Embryonic facial prominence (tissue), 1 donor: ENCODE measurements around the gene GAB2.

Experiments used
- DNase-seq: peaks from one replicate; pipeline ENCODE4 v3.0.0-alpha.2; 2016; ENCODE audit errors: extremely low spot score

Gene GAB2

DNA sequence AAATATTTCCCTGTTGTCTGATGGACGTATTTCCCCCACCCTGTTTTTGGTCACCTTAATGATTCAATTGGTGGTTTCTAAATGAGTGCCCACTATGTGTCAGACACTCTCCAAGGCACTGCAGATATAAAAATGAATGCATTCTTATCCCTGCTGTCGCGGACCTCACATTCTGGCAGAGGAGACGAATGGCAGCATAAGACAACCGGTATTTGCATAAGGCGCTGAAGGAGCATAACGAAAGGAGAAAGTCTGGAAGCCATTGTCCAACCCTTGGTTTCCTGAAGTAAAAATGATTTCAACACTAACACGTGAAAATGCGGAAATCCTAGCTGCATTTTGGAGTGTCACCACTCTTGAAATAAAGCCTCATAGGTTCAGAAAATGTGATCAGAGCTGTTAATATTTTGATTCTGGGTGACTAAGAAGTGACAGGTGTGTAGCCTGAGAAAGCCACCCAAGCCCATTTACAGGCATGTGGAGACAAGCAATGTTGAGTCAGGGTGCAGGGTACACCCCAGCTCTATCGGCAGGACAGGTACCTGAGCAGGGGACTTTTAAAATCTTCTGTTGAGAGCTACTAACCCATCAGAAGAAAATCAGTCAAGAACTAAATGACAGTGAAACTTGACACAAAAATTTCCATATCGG lies 10.1 kb upstream of the GAB2 start:
- no peak for DNase-seq

DNA sequence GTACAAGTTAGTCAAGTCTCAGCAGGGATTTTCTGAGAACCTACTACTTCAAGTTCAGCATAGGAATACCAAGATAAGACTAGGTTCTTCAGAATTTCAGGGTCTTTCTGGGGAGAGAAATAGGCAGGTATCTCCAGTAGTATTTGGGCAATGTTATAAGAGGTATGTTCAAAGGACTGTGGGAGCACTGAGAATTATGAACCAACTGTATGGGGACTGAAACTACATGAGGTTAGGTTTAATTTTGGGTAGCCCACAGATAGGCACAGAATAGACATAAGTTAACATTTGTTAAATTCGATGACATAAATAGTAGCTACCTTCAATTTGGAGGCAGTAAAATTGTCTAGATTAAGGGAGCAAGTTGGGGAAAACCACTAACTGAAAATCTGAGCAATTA lies 9.2 kb upstream of the GAB2 start:
- no peak for DNase-seq

DNA sequence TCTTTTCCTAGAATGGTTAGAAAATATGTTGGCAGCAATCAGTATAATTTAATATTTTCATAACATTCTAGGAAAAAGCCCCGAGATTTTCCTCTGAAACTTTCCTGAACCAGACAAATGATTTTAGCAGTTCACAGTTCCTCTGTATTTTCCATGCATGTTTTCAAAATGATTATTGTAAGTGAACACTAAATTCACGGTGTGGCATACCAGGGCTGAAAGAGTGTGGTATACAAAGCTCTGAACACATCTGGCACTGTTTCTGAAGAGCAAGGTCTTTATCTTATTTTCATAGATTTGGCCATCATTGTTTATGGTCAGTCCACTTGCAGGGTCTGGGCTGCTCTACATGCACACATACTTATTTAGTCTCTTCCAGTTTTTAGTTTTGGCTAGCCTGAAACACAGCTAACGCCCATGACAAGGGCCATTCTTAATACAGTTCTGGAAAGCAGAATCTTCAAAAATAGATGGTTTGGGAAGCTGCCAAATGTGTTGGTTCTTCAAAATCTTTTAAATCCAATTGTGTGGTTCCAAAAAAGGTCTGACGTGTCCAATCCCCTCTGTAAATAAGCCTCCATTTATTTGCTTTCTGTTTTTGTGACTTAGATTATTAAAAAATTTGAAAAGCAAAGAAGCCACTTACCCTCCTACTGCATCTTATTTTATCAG lies 7.9 kb upstream of the GAB2 start:
- no peak for DNase-seq

DNA sequence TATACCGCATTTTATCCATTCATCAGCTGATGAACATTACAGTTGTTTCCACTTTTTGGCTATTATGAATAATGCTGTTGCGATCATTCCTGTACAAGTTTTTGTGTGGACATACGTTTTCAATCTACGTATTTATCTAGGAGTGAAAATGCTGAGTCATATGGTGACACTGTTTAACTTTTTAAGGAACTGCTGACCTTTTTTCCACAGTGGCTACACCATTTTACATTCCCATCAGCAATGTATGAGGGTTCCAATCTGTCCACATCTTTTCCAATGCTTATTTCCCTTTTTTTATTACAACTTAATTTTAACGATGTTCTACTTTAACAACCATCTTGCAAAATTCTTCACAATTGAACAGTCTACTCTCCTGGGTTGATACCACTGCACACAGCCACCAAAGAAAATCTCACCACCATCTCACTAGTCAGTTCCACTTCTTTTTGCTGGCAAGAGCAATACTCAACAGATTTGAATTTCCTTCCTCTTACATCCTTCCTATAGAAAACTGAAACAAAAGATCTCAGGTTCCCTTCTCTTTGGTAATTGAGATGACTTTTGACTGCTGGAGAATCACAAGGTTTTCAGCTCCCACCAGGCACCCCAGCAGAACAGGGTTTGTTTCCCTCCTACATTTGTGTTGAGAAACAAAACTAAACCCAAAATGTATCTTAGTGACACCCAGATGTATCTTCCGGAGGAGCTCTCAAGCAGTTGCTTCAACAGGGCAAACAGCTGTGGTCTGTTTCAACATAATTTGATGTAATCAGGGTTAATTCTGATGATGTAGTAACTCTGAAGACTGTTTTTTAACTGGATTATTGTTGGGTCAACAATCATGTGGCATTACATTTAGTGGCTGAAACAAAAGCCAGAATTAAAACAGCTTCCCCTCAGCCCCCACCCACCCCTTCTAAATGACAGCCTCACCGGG lies 7.0 kb upstream of the GAB2 start:
- no peak for DNase-seq

DNA sequence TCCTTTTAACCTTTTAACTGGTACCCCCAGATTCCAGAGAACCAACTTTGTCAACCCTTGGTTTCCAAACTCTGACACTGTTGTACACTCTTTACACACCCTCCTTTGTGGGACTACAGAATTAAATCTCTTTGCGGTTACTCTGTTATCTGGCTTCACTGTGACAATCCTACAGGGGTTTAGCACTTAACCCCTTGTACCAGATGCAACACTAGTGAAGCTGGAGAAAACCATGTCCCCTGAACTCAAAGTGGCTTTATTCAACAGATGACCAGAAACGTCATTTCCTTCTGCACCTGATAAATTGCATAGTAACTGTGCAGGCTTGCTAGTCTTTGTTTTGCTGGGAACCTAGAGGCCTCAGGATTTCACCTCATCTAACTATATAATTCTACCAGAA lies 5.6 kb upstream of the GAB2 start:
- DNase-seq: no peak

DNA sequence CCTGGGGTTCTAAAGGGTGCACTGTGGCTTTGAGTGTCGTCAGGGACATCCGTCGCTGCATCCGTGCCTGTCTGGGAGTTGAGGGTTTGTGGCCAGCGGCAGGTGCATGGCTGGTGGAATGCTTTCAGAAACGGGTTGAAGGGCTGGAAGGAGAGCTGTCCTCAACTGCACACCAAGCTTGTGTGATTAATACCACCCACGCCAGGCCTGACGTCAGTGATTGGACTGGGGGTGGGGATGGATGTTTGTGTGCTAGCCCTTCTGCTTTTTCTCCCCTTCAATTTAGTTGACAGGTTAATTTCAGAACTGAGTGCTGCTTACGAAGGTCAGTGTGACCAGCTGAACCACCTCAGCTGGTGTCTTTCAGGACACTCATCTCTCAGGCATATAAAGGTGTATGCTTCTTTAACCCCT lies 3.2 kb upstream of the GAB2 start:
- no peak for DNase-seq

DNA sequence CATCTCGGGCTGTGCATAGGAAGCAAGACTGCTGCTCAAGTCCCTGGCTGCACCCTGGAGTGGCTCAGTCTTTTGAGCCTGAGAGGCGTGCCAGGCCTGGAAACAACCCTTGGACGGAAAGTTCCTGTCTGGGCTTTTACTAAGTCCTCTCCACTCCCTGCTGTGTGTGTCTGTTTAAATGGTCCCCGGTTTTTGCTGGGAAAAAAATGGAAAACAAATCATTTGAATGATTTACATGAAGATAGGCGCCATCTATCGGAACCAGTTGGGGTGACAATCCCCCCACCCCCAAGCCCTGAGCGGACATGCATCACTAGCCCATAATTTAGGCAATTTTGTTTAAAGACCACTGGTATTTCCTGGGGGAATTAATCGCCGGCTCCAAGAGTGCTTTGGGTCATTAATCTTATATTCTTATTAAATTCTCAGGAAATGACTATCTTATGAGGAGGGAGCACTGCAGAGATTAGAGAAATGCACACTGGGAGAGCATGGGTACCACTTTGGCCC lies 2.7 kb upstream of the GAB2 start:
- no peak for DNase-seq

DNA sequence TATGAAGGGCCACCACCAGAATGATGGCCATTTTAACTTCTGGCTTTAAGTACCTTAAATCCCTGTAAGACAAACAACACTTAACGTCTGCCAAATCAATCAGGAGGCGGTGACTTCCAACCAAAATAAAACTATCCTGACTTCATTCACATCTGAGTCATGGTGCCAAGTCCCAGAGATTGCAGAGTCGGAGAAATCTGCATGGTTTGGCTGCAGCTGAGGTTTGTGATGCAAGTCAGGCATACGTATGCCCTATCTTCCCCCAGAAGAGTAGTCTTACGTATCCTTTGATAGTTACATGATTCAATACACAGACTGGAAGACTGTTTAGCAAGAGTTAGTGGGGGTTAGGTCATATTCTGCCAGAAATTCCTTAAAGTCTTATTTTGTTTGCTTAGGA lies 1.7 kb upstream of the GAB2 start:
- DNase-seq: no peak

DNA sequence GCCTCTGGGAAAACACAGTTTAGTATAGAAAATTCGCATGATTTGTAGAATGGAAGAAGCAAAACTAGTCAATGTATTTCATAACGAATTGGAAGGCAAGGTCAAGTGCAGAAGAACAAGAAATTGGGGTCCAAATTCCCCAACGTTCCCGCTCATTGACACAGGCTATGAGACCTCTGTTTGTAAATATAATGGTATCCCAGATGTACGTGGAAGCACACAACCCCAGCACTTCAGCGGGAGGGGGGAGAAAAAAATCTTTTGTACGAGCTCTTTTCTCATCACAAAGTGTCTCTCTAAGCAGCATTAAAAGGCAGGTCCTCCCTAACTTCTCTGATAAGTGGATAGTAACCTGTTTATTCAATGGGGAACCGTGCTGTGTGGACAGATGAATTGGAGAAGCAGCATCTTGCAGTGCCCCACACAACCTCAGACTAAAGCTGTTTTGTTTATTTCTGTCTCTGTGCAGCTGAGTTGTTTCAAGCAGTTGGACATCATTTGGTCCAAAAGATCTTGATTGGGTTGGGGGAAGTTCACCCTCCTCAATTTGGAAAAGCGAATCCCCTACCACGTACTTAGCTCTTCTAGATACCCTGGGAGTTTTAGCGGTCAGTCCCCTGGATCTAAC lies 1.1 kb upstream of the GAB2 start:
- DNase-seq: no peak

DNA sequence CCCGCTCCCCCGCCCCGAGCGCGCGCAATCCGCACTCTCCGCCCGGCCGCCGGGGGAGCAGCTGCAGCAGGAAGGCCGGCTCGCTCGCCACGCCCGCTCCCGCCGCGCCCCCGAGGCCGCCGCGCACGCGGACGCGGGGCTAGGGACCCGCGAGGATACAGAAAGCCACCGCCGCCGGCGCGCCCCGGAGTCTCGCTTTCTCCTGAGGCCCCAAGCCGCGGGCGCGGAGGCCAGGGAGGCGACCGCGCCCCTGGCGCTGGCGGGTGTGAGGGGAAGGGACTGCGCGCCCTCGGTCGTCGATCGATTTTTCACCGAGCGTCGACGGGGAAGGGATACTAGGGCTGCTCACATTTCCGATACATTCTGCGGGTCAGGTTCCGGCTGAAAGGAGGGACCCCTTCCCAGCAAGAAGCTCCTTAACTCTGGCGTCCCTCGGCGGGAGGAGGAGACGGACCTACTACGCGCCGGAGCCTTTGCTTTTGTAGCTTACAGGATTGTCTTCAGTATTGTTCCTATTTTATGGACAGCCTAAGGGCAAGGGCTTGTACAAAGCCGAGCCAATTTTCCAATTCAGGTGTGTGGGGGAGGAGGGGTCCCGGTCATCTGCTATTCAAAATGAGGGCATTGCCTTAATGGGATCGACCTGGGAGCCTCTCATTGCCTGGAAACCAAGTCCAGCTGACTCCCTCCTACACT lies 416 bp upstream of the GAB2 start:
- DNase-seq: no peak

DNA sequence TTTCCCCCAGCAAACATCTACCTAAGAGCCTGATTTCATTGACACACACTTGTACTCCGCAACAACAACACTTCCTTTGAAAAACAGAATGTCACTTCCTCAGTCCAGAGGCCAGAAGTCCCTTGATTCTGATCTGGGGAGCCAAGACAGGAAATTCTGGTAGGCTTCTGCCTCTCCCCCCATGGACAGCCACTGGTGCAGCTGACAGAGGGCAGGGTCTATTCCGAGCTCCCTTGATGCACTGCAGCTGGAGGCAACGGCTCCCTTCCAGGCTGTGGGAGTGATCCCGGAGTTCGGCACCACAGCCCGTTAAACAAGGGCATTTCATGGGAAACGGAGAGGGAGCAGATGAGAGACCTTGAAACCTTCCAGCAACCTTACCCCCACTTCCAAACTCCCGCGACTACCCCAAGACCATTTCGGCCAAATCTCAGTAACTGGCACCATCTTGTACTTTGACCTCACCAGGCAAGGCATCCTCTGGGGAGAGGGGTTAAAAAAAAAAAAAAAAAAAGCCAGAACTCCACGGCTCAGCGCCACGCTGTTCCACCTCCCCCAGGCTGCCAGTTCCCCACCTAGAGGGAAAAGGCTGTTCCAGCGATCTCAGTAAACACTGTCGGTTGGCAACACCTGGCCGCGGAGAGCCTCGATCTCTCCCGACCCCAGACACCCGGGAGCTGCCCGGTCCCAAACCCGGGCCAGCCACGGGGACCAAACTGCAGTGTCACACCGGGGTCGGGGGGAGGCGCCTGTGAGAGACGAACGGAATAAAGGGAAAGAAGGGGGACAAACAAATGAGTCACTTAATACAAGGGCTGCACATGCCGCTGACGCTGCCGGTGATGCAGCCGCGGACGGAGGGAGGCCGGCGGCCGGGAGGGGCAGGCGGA lies 1.1 kb downstream of the GAB2 start:
- DNase-seq: no peak

DNA sequence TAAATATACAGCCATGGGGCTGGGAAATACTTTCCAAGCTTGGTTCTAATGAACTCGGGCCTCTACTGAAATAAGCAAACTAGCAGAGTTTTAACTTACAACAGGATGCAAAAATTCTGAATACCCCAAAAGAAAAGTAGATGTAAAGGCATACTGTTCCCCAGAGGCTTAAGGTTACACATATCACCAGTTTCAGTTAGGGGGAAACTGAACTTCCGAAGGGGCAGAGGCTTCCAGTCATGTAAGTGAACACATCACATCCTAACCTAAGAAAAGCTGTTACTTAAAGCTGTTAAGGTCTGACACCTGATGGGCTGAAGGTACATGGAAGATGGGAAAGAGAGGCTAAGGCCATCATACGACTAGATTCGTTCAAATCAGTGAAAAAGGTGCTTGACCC lies 2.3 kb downstream of the GAB2 start:
- no peak for DNase-seq

DNA sequence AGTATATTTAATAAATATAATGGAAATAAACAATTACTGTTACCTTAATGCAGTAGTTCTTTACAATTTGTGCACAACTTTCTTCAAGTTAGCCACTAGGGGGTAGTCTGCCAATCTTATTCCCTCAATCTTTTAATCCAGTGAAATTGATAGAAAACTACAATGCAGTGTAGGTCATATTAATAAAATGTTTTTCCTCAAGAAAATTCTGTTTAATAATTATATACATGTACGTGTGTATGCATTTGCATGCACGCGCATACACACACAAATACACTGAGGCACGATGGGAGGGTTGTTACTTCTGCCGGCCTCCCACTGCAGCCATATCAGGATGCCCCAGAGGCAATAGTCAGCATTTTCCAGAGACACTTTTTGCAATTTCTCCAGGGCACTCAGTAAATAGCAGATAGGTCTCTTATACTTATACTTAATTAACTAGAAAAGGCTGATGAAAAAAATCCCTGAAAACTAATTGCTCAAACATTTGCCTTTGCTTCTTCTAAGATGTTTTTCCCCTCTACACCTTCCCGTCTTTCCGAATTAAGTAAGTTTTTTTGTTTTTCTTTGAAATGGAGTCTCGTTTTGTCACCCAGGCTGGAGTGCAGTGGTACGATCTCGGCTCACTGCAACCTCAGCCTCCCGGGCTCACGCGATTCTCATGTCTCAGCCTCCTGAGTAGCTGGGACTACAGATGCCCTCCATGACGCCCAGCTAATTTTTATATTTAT lies 3.1 kb downstream of the GAB2 start:
- no peak for DNase-seq

DNA sequence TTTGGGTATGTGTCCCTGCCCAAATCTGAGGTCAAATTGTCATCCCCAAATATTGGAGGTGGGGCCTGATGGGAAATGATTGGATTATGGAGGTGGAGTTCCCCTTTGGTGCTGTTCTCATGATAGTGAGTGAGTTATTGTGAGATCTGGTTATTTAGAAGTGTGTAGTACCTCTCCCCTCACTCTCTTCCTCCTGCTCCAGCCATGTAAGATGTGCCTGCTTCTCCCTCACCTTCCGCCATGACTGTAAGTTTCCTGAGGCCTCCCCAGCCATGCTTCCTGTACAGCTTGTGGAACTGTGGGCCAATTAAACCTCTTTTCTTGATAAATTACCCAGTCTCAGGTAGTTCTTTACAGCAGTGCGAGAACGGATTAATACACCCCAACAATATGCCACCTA lies 9.0 kb downstream of the GAB2 start:
- DNase-seq: no peak

DNA sequence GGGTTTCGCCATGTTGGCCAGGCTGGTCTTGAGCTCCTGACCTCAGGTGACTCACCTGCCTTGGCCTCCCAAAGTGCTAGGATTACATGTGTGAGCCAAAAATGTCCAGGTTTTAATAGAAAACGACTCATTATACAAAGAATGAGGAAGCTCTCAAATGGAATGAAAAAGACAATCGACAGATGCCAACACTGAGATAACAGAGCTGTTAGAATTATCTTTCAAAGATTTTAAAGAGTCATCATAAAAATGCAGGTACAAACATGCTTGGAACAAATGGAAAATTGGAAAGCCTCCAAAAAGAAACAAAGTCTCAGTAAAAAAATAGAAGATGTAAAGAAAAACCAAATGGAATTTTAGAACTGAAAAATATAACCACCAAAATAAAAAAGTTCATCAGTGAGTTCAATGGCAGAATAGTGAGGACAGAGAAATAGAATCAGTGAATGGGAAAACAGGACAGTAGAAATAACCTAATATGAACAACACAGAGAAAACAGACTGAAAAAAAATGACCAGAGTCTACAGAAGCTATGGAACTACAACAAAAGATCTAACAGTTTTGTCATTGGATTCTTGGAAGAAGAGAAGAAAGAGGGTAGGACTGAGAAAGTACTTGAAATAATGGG lies 10.9 kb downstream of the GAB2 start:
- no peak for DNase-seq

DNA sequence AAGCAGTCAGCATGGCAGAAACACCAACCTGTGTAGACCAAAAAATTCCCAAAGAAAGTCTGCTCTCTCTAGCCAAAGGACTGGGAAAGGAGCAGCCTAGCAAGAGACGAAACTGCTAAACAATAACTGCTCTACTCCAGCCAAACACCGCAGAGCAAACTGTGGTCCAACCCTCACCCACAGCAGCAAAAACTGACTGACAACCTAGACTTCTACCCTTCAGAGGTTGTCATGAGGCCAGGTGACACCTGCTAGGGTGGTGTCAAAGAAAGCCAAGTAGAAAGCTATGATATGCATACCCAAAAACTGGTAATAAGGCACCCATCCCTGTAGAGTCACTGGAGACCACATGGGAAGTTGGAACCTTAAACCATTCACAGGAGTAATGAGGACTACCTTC lies 11.8 kb downstream of the GAB2 start:
- no peak for DNase-seq

DNA sequence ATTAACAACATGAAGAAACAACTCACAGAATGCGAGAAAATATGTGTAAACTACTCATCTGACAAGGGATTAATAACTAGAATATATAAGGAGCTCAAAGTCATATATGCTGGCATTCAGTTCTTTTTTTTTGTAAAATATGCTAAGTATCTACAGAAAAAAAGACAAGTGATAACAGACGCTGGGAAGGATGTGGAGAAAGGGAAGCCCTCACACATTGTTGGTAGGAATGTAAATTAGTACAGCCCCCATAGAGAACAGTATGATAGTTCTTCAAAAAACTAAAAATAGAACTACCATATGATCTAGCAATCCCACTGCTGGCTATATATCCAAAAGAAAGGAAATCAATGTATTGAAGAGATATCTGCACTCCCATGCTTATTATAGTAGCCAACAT lies 13.8 kb downstream of the GAB2 start:
- DNase-seq: no peak

DNA sequence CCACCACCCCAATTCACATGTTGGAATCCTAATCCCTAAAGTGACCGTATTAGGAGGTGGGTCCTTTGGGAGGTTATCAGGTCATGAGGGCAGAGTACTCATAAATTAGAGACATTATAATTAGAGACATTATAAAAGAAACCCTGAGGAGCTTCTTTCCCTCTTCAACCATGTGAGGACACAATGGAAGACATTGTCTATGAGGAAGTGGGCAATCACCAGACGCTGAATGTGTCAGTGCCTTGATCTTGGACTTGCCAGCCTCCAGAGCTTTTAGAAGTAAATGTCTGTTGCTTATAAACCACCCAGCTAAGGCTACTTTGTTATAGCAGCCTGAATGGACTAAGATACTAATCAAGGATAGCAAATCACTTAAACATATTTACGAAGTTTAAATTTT lies 14.8 kb downstream of the GAB2 start:
- DNase-seq: no peak

DNA sequence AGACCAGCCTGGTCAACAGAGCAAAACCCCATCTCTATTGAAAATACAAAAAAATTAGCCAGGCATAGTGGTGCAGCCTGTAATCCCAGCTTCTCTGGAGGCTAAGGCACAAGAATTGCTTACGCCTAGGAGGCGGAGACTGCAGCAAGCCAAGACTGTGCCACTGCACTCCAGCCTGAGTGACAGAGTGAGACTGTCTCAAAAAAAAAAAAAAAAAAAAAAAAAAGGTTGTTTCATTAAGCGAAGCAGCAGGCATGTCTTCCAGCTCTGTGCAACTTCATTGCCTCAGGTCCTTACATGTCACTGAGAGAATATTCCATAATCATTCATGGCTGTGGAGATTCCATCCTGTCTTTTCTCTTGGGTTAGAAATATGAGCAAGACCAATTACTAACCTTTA lies 16.9 kb downstream of the GAB2 start:
- no peak for DNase-seq
